Measurements from ENCODE around the gene PRRT1.
"Not testable (repeated sequence)": the region's sequence is repeated elsewhere in the genome, so short reads cannot be mapped to it uniquely, and the experiment has no call there.

PRRT1 gene

DNA sequence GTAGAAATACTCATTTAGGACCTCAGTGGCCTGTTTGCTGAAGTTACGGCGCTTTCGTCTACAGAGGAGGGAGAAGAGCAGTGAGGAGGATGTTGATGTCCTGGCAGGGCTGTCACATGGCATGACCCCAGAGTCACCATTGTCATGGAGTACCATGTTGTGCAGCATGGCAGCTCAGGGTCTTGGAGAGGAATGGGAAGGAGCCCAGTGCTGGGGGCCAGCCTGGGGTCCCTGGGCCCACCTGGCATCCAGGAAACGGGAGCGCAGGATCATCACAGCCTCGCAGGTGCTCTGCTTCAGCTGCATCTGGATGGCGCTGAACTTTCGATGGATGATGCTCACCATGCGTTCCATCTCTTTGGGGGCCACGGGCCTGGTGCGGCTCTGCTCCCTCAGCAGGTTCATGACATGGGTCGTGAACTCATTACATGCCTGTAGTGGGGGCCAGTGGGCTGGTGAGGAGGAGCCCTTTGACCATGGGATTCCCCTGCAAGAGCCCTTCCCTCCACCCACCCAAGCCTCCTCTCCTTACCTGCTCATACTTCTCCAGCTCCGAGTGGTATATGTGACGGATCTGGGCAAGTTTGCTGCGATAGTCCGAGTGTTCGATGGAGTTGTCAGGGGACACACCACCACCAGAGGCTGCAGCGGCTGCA, 36.1 kb upstream of the PRRT1 start:
- DNase-seq, result not testable (repeated sequence)

DNA sequence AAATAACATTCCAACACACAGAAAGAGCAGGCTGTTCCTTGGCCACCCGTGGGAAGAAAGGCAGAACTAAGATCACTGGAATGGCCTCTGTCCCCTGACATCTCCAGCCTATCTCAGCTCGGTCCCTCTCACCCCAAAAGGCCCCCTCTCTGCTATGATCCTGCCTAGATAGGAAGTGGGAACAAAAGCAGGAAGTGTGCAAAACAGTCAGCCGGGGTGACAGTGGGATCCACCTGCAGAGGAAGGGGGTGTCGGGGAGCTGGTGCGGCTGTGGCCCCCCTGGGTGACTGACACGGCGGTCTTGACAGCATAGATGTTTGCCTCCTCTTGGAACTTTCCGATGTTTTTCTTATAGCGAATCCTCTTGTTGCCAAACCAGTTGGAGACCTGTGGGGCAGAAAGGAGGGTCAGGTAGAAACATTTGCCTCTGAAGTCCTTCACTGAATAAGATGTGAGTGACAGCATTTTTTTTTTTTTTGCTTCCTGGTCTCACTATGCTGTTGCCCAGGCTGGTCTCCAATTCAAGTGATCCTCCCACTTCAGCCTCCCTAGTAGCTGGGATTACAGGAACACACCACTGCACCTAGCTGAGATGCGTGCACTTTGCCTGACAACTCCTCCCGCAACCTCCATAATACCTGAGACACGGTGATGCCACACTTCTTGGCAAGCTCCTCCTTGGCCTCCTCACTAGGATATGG, 35.4 kb upstream of the PRRT1 start:
- no peak for DNase-seq

DNA sequence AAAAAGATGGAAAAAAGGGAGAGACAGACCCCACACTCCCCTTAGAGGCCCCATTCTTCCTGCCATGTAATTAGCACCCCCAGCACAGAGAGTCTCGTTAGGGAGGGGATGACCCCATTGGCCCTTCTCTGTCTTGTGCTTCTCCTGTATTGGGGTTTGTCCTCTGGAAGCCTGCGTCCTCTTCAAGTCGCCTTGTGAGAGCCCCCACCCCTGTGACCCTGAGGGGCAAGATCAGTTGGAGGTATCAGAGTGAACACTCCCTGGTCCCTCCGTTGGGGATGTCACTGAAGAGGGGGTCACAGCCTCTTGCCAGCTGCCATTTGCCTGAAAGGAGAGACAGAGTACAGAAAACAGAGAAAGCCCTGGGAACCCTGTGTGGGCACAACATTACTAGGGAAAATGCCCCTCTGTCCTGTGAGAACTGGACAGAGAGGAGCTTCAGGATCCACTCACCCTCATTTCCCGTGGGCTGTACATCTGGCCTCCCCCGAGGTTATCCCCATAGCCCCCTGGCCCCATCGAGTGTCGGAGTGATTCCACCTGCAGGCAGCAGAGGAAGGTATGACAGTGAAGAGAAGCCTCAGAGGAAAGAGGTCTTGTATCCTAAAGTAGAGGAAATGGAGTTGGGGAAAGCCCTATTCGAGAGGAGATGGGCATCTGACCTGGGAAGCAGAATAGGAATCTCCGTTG, 34.6 kb upstream of the PRRT1 start:
- not testable (repeated sequence) for DNase-seq

DNA sequence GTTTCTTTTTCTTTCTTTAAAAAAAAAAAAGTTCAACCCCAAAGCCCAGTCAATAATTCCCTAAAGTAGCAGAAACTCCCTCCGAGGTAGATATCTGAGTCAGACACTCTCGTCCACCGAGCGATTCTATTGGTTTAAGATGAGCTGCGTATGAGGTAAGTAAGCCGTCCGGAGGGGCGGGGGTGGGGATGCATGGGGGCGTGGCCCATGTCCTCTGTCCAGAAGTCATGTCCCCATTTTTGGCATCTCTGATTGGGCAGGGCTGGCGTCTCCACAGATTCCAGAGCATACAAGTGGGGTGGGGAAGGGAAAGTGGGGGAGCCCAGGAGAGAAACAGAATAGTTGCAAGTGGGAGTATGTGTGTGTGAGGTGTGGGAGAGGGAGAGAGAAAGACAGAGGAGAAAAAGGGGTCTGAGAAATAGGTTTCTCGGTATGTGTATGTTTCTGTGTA, 34.0 kb upstream of the PRRT1 start:
- DNase-seq, result not testable (repeated sequence)

DNA sequence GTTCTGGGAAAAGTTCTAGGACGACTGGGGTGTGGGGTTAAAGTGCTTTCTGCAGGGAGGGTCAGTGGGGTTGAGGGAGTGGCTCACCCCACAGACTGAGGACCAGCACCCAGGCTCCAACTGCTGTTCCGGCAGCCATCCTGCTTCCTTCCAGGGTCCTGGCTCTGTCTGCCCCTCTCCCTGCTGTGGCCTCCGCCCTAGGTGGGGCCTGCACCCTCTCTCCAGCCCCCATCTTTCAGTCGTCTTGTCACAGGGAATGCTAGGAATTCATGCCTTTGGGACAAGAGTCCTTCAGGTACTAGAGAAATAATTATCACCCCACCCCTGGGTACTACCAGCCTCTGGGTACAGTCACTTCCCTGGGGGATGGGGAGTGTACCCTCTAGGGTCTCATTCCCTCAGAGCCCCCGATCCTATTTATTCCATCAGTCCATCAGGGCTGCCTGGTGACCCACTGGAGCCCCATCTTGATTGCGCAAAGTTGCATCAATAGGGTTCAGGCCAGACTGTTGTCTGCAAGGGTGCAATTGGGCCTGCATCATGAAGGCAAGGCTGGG, 32.4 kb upstream of the PRRT1 start, which contains the start of gene AGER:
TSS of gene AGER (minus strand) at position 170 of the 557 bp plus-strand sequence. CDS start at position 139, 31 bp downstream.
- no peak for DNase-seq

DNA sequence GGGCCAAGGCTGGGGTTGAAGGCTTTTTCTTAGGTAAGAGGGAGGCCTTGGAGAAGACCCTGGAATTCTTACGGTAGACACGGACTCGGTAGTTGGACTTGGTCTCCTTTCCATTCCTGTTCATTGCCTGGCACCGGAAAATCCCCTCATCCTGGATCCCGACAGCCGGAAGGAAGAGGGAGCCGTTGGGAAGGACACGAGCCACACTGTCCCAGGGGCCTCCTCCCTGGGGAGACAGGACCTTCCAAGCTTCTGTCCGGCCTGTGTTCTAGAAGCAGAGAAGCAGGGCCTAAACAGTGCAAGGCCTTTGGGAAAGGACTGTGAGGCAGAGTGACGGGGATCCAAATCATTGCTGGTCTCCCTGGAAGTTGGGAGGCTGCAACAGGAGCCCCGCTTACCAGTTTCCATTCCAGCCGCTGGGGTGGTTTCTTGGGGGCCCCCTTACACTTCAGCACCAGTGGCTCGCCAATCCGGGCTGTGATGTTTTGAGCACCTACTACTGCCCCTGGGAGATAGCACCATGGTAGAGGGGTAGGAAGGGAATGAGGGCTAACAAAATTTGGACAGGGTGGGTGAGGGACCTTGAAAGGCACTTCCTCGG, 31.8 kb upstream of the PRRT1 start:
- no peak for DNase-seq

DNA sequence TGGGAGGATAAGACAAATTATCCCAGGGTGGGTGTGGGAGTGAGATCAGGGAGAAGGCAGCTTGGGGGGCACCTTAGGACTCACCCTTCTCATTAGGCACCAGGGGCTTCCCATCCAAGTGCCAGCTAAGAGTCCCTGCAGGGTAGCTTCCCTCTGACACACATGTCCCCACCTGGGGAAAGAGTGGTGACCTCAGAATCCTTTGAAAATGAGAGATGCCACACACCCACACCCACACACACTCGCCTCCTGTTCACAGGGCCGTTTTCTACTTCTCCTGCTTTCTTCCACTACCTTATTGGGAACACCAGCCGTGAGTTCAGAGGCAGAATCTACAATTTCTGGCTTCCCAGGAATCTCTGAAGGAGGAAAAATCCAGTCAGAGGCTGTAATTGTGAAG, 31.3 kb upstream of the PRRT1 start:
- DNase-seq, result no peak

DNA sequence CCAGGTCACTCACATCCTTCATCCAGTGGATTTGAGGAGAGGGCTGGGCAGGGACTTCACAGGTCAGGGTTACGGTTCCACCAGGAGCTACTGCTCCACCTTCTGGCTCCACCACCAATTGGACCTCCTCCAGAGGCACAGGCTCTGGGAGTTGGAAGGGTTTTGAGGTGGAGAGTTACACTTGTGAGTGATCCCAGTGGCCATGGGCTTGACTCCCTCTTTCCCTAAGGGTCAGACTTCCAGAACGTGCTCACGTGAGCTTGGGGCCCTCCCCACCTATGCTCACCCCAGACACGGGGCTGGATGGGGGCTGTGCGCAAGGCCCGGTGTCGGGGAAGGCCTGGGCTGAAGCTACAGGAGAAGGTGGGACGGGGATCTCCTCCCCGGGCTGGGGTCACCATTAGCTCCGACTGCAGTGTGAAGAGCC, 30.8 kb upstream of the PRRT1 start:
- no peak for DNase-seq

DNA sequence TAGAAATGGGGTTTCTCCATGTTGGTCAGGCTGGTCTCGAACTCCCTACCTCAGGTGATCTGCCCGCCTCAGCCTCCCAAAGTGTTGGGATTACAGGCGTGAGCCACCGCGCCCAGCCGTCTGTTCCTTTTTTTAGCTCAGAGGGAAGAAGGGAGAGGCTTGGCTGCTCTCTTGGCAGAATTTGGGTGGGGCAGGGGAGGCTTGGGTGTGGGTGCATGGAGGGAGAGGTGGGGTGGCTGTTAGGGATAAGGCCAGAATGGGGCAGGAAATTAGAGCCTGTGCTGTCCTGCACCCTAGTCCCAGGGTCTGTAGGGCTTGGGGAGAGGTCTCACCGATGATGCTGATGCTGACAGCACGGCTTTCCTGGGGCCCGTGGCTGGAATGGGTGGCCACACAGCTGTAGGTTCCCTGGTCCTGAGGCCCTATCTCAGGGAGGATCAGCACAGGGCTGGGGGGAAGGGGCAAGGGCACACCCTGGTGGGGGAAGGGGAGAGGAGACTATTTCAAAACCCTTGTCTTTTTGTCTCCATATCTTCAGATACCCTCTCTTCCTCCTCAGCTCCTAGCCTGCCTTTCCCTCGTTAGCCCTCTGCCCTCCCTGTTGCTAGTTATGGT, 30.3 kb upstream of the PRRT1 start:
- no peak for DNase-seq

DNA sequence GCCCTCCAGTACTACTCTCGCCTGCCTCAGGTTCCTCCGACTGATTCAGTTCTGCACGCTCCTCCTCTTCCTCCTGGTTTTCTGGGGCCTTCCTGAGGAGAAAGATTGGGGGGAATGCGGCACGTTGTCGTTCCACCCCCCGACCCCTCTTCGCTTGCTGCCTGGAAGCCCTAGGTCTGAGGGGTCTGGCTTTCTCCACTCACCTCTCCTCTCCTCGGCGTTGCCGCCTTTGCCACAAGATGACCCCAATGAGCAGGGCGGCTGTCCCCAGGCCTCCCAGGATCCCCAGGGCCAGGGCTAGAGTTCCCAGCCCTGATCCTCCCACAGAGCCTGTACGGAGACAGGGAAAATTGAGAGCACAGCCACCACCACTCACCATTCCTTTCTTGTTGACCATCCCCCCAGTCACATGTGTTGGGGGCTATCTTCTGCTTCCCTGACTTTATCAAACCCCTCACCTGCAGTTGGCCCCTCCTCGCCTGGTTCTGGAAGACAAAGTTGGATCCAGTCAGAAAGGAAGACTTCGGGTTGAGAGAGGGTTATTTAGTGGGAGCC, 29.5 kb upstream of the PRRT1 start:
- DNase-seq, result no peak

DNA sequence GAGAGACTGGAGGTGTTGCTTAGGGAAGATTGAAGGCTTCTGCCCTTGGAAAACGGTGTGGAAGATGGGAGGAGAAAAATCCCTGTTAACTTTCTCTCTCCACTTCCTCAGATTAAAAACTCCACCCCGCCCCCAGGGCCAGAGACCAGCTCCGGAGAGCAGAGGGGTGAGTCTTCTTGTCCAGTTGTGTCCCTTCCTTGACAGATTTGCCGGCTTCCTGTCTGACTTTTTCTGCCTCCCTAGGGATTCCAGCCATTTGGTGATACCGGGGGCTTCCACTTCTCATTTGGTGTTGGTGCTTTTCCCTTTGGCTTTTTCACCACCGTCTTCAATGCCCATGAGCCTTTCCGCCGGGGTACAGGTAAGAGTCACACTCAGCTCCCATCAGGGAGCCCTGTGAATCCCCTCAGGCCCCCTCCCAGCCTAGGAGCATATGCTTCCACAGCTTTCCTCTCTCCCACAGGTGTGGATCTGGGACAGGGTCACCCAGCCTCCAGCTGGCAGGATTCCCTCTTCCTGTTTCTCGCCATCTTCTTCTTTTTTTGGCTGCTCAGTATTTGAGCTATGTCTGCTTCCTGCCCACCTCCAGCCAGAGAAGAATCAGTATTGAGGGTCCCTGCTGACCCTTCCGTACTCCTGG, 28.1 kb upstream of the PRRT1 start:
- DNase-seq, result no peak

DNA sequence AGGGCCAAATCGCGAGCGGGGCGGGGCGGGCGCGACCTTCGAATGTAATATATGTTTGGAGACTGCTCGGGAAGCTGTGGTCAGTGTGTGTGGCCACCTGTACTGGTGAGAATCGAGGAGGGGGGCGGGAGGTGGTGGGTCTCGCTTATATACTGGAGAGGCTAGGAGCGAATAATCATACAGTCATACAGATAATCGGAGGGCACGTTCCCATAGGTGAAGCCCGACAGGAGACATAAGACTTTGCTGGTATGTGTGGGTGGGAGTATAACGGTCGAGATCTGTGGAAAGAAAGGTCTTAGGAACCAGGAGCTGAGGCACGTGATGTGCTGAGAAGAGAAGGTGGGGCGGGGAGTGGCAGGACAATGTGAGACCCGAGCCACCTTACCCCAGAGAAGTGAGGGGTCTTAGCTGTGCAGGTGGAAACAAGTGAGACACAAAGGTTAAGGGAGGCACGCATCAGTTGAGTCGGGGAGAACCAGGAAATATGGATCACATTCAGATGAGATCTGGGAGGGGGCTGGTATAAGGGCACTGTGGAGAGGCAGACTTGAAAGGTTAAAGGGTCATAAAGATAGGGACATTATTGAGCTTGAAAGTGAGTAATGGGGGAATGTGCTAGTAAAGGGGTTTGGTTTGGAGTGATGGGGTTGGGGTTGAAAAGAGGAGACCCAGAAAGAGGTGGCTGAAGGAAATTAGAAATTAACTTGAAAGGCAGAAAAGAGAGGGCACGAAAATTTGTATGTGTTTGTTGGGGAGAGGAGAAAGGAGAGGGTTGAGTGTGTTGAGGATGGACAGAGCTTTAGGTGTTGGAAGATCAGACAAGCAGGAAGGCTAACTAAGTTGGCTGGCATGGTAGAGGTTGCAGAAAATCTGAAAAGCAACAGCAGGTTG, 27.1 kb upstream of the PRRT1 start:
- DNase-seq, result no peak

DNA sequence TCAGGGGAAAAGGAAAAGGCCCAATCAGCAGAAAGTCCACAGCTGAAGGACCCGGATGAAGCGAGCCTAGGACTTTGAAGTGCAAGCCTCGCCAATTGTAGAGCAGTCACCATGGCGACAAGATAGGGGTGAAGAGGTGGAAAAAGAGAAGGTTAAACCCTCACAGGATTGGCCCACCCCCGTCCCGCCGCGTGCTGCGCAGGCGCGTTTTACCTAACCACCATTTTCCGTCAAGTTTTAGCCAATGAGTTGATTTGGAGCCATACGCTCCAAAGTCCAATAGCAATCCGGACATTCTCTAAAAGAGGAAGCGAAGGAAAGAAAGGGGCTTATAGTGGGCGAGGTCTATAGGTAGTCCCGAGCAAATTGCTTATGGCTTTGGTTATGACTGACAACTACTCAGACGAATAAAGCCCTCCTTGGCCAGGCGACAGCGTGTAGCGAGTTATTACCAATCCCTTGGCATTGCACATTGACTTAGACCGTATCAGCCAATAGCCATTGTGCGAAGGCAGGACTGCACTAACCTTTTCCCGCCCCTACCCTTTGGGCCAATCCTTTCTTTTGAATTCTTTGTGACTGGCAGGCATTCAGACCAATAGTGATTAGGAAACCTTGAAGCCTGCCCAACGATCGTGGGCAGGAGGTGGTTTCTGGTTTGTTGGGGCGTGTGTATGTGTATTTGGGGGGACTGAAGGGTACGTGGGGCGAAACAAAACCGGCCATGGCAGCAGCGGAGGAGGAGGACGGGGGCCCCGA, 26.2 kb upstream of the PRRT1 start, which contains the start of gene RNF5:
TSS of gene RNF5 (plus strand) at position 618 of the 759 bp plus-strand sequence. CDS start at position 725, 107 bp downstream.
- DNase-seq, result peak; percentile 78

DNA sequence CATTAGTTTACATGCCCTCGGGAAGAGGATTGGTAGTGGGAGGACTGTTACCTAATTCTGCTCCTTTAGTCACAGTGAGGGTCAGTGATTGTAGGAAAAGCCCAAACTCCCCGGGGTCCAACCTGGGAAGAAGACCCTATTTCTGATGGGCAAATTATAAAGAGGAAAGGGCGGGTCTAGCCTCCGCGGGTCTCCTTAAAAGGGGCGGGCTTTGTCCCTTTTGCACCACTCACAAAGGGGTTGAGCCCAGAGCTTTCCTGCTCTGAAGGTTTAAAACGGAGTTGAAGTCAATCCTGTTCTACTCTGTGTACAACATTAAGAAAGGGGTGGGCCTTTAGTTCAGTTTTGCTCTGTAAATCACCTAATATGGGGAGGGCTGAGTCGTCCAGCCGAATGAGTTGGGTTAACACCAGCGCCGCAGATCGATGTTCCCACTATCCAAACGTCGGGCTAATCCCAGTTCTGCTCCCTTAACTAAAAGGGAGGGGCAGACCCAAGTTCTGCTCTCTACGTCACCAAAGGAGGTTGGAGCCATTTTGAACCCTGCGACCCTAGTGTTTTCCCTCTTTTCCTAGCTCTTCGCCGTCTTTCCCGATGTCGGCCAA, 25.5 kb upstream of the PRRT1 start:
- no peak for DNase-seq

DNA sequence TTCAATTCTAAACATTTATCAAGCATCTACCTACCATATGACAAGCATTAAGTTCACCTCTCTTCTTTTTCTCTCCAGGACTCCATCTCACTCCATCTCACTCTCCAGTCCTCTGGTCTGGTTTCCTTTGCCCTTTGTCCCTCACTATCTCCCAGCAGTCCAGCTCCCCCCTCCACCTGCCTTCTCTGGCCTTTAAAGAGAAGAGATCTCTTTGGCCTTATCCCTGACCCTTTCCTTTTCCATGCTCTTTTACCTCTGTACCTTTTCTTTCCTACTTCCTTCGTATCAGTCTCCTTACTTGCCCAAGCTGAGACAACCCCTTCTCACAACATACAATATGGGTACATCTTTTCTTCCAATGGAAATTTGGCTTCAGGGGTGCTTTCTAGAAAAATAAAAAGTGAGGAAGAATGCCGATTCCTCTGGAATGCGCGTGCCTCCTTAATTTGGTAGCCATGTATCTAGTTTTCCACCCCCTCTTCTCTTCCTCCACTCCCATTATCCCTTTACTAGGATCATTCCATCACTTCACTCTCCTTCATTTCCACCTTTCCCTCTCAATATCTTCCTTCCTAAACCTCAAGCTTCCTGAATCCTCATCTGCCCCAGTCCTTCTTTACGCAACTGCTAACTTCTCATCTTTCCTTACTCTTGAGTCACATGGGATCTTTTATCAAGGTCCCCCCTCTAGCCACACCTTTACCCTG, 24.9 kb upstream of the PRRT1 start:
- no peak for DNase-seq

DNA sequence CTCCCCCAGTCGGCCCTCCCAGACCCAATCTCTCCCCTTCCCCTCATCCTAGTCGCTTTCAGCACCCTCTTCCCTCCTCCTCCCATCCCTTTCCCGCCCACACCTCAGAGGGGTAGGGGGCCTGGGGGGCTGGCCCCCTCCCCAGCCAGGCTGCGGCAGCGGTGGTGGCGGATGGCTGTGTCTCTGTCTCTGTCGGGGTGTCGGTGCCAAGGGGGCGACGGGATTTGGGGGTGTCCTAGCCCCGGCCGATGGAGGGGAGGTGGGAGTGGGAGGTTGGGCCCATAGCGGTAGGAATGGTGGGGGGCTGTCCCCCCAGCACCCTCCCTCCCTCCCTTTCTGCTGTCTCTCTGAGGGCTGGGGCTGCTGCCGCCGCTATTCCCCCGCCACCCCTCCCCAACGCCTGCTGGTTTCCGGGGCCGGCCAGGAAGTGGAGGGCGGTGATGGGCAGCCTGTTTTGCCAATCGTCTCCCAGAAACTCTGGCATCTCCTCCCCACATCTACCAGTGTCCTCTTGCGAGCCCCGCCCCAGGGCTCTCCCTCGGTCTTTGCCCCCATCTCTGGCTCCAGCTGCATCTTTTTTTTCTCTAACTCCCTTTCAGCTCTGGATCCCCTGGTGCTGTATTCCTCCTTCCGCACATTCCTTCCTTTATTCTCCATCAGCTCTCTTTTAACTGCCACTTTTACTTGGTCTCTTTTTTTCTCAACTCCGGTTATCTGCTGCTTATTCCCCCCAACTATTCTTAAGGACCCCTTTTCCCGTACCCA, 24.2 kb upstream of the PRRT1 start, which contains the start of gene AGPAT1:
TSS of gene AGPAT1 (minus strand) at position 374 of the 765 bp plus-strand sequence. CDS start 4,588 bp downstream, outside the sequence.
- peak; percentile 98 for DNase-seq

DNA sequence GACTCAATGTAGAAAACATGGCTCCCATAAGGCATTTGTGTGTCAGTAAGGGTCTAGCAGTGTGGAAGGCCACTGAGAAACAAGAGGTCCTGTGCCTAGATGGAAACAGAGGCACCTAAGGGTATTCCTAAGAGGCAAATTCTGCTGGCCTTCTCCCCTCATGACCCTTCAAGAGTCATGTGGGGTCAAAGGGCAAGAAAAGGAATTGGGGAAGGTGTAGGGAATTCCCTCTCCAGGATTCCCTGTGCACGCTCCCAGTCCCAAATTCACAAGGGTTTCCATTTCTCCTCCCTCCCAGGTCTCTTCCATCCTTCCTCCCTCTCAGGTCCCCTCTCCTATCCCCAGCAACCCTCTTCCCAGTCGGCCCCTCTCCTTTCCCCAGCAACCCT, 23.6 kb upstream of the PRRT1 start:
- no peak for DNase-seq

DNA sequence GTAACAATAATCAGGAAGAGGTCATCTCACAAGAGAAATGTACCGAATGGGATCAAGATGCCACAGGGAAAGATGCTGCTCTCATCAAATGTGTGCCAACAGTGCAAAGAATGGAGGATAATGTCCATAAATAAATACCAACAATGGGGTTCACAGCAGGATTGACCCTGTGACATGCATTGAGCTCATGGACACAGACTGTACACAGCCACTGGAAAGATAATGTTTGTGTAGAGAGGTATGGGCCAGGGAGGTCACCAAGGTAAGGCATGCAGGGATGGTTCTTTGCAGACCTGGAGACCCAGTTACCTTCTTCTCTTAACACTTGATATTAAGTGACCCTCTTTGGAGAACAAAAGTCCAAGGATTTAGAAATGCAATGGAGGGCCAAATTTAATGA, 22.7 kb upstream of the PRRT1 start:
- no peak for DNase-seq

Measured in activated CD4-positive, CD25-positive, alpha-beta regulatory T cell treated with anti-CD3 and anti-CD28 coated beads, Interleukin-2, amount 50 U/mL, for 72 hours (primary cell).